HG03469 (cell line): Measurements from ENCODE around the gene ID4.
"Not testable (repeated sequence)": the region's sequence is repeated elsewhere in the genome, so short reads cannot be mapped to it uniquely, and the experiment has no call there.

Experiments
- ATAC-seq: cut with Tn5 transposase; IDR thresholded peaks from one replicate; pipeline ENCODE4 v1.9.1; 2021; ENCODE audit warnings: mild to moderate bottlenecking, moderate library complexity, moderate number of reproducible peaks; ENCODE audit not compliant: unreplicated experiment

The ID4 gene

GRCh38 chr6:19831358-19831757, 5.8 kb upstream of the ID4 start:
- ATAC-seq: no peak

DNA sequence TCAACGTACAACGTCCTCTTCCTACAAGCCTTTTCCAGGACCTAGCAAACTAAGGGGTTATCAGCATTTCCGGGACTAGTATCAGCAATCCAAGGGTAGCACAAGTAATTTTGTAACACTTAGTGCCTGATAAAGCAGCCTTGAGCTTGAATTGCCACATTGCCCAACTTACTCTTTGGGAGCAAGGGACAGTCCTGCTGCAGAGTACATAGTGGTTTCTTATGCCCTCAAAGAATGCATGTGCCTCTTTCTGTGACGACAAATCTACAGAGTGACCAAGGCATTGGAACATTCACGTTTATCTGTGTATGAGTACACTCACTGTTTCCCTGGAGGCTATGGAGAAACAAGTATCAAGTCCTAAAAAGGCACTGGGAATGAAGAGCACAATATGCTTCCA, 3.2 kb upstream of the ID4 start:
- no peak for ATAC-seq

DNA sequence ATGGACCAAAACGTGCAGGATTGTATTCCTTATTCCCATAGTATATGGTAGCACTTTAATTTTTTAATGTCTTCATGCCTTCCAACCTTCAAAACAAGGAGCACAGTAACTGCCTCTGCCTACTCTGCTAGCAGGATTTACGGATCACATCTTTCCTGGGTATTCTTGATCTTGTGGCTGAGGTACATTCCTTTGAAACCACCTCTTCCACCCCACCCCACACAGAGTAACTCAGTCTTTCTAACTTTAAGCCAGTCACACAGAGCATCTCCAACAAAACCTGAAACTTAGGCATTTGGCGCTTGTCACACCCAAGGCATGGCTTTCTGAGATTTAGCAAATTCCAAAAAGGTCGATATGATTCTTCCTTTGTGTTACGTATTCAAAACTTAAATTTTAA, 2.3 kb upstream of the ID4 start:
- no peak for ATAC-seq

DNA sequence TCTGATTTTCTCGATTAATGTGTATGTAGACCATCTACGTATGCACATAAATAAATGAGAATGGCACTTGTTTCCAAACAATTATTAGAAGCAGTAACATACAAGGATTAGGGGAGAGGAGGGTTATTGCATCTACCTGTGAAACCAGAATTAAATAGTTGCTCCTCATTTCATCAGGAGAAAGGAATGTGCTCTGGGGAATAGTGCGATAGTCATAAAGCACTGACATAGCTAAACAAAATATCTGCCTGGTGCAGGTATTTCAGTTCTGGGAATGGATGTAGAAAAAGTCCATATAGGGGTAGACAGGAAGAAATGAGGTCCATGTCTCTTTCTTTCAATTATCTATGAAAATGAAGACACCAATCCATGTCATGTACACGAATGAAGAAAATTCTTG, 1.6 kb upstream of the ID4 start:
- no peak for ATAC-seq

- no peak for ATAC-seq
Observed at GRCh38 chr6:19837511-19838441, 606 bp downstream of the ID4 start.

GRCh38 chr6:19838442-19839236, 1.5 kb downstream of the ID4 start:
- ATAC-seq: no peak

DNA sequence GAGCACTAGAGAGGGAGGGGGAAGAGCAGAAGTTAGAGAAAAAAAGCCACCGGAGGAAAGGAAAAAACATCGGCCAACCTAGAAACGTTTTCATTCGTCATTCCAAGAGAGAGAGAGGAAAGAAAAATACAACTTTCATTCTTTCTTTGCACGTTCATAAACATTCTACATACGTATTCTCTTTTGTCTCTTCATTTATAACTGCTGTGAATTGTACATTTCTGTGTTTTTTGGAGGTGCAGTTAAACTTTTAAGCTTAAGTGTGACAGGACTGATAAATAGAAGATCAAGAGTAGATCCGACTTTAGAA, 2.0 kb downstream of the ID4 start:
- no peak for ATAC-seq

DNA sequence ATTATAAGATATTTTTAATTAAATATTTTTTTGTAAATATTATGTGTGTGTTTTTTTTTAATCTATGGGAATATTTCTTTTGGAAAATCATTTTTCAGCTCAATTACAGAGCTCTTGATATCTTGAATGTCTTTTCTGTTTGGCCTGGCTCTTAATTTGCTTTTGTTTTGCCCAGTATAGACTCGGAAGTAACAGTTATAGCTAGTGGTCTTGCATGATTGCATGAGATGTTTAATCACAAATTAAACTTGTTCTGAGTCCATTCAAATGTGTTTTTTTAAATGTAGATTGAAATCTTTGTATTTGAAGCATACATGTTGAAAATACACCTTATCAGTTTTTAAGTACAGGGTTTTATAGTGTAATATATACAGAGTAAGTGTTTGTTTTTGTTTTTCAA, 2.6 kb downstream of the ID4 start:
- ATAC-seq: no peak

DNA sequence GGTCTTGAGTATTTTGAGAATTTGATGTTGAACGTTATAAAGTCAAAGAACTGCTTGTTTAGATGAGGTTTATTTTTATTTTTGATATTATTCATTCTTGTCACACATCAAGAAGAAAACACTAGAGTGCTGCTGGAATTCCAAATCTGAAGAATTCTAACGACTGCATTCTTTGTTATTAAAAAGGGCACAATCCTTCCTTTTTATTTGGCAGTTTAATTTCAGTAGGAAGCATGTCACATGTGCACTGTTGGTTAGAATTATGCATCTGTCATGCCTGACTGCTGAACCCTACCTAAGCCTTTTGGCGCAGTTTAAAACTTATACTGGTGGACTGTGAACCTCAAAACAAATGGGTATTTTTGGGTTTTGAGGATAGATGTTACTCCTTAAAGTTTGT, 4.0 kb downstream of the ID4 start:
- no peak for ATAC-seq

GRCh38 chr6:19842030-19842615, 5.0 kb downstream of the ID4 start:
- ATAC-seq: no peak

GRCh38 chr6:19844689-19845088, 7.5 kb downstream of the ID4 start:
- no peak for ATAC-seq

GRCh38 chr6:19845266-19846041, 8.3 kb downstream of the ID4 start:
- no peak for ATAC-seq

DNA sequence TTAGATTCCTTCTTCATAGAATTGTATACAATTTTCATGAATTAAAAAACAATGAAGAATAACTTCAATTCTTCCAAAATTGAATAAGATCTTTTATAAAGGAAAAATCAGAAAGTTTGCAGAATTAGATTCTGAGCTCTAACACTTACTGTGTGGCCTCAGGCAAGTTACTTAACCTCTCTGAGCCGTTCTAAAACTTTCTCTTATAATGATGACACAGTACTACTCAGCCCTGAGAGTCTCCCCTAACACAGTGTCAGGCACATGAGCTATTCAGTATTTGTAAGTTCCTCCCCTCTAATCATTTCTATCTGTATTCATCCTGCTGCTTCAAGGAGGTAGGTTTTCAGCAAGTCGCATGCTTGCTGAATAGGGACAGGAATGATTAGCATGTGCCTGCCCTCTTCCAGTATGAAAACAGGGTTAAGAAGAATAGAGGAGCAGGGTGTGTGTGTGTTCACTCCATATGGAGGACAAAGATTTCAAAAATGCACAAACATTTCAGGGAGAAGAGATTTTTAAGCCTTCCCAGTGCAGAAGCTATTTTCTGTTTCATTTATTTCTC, 11.4 kb downstream of the ID4 start:
- no peak for ATAC-seq

DNA sequence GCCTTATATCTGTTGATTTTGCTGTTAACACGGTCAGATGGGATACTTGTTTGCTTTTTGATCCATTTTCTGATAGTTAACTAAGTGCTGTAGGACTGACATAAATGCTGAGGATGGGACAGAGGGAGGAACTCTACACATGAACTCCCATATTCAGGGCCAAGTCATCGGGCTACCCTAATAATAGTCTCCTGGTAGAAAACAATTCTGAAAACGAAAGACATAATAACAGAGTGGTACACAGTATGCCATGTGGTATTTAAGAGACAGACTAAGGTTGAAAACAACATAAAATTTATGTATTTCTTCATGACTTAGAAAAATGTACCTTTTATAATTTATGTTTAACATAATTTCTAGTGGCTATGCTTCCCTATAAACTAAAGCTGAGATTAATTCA, 12.0 kb downstream of the ID4 start:
- no peak for ATAC-seq

DNA sequence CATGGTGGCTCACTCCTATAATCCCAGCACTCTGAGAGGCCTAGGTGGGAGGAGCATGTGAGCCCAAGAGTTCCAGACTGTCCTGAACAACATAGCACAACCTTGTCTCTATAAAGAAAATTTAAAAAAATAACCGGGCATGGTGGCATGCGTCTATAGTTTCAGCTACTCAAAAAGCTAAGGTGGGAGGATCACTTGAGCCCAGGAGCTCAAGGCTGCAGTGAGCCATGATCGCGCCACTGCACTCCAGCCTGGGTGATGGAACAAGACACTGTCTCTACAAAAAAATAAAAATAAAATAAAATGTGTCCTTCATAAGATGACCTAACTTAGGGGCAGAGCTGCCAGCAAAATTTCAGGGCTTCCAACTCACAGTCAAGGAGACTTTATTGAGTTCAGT, 12.6 kb downstream of the ID4 start:
- ATAC-seq: no peak

GRCh38 chr6:19851241-19852089, 14.3 kb downstream of the ID4 start:
- peak; percentile 48 for ATAC-seq

GRCh38 chr6:19852090-19852457, 14.9 kb downstream of the ID4 start:
- ATAC-seq: no peak

- ATAC-seq: no peak
Observed at GRCh38 chr6:19852927-19853326, 15.8 kb downstream of the ID4 start.

DNA sequence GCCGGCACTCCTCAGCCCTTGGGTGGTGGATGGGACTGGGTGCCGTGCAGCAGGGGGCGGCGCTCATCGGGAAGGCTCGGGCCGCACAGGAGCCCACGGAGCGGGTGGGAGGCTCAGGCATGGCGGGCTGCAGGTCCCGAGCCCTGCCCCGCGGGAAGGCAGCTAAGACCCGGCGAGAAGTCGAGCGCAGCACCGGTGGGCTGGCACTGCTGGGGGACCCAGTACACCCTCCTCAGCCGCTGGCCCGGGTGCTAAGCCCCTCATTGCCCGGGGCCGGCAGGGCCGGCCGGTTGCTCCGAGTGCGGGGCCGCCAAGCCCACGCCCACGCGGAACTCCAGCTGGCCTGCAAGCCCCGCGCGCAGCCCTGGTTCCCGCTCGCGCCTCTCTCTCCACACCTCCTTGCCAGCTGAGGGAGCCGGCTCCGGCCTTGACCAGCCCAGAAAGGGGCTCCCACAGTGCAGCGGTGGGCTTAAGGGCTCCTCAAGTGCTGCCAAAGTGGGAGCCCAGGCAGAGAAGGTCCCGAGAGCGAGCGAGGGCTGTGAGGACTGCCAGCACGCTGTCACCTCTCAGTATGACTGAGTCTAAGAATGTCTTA, 17.3 kb downstream of the ID4 start:
- not testable (repeated sequence) for ATAC-seq

GRCh38 chr6:19855536-19855935, 18.4 kb downstream of the ID4 start:
- ATAC-seq: no peak
